H9 (cell line): ENCODE results near the gene MTMR1. TPM values are rescaled to one million over a fixed set of nuclear protein-coding genes. Genes with fewer than 3 reads are reported as not detected.

Source experiments
- DNase-seq: peaks from one replicate; pipeline ENCODE4 v3.0.0-alpha.2; 2017
- H2AFZ ChIP-seq: one replicate; pipeline ENCODE4 v1.6.1; 2013; ENCODE audit warnings: mild to moderate bottlenecking, low read length, control low read depth, moderate library complexity
- H2AK5ac ChIP-seq: 2 replicates; pipeline ENCODE4 v1.6.1; 2013; ENCODE audit warnings: low read length, control low read depth, mixed read lengths; ENCODE audit not compliant: insufficient read length
- H2BK120ac ChIP-seq: one replicate; pipeline ENCODE4 v1.6.1; 2013; ENCODE audit warnings: low read depth, mild to moderate bottlenecking, low read length, control low read depth, inconsistent platforms; ENCODE audit not compliant: poor library complexity, severe bottlenecking
- H2BK12ac ChIP-seq: 2 replicates; pipeline ENCODE4 v1.6.1; 2013; ENCODE audit warnings: low read length, control low read depth, mixed read lengths, low read depth; ENCODE audit not compliant: insufficient read length
- H2BK15ac ChIP-seq: 2 replicates; pipeline ENCODE4 v1.6.1; 2013; ENCODE audit warnings: low read depth, low read length, control low read depth
- H2BK20ac ChIP-seq: one replicate; pipeline ENCODE4 v1.6.1; 2013; ENCODE audit warnings: low read depth, mild to moderate bottlenecking, low read length, control low read depth, inconsistent platforms; ENCODE audit not compliant: poor library complexity, severe bottlenecking
- H2BK5ac ChIP-seq: 2 replicates; pipeline ENCODE4 v1.6.1; 2013; ENCODE audit warnings: low read length, control low read depth, mixed read lengths; ENCODE audit not compliant: insufficient read length
- H3K14ac ChIP-seq: 2 replicates; pipeline ENCODE4 v1.6.1; 2013; ENCODE audit warnings: low read length, control low read depth; ENCODE audit not compliant: insufficient read depth
- H3K18ac ChIP-seq: 2 replicates; pipeline ENCODE4 v1.6.1; 2013; ENCODE audit warnings: low read depth, mild to moderate bottlenecking, mixed read lengths, low read length, control low read depth; ENCODE audit not compliant: insufficient read length
- H3K23ac ChIP-seq: 2 replicates; pipeline ENCODE4 v1.6.1; 2013; ENCODE audit warnings: low read length, control low read depth, mixed read lengths, low read depth; ENCODE audit not compliant: insufficient read length
- H3K23me2 ChIP-seq: 2 replicates; pipeline ENCODE4 v1.6.1; 2013; ENCODE audit warnings: low read depth, mild to moderate bottlenecking, mixed read lengths, low read length, control low read depth; ENCODE audit not compliant: insufficient read length, poor library complexity, severe bottlenecking
- H3K27ac ChIP-seq: 2 replicates; pipeline ENCODE4 v1.5.1; 2013; ENCODE audit warnings: low read length, control low read depth, mixed read lengths, low read depth; ENCODE audit not compliant: insufficient read length
- H3K27me3 ChIP-seq: 2 replicates; pipeline ENCODE4 v1.6.1; 2013; ENCODE audit warnings: low read length, control low read depth, inconsistent platforms; ENCODE audit not compliant: insufficient read depth
- H3K4ac ChIP-seq: 2 replicates; pipeline ENCODE4 v1.6.1; 2013; ENCODE audit warnings: low read depth, mild to moderate bottlenecking, control low read depth, inconsistent platforms, low read length, moderate library complexity
- H3K4me1 ChIP-seq: 2 replicates; pipeline ENCODE4 v1.6.1; 2013; ENCODE audit warnings: low read length, control low read depth, inconsistent platforms; ENCODE audit not compliant: insufficient read depth
- H3K4me2 ChIP-seq: 2 replicates; pipeline ENCODE4 v1.6.1; 2013; ENCODE audit warnings: low read length, control low read depth, mixed read lengths; ENCODE audit not compliant: insufficient read length, insufficient read depth
- H3K56ac ChIP-seq: 2 replicates; pipeline ENCODE4 v1.6.1; 2013; ENCODE audit warnings: low read depth, mild to moderate bottlenecking, mixed read lengths, low read length, control low read depth; ENCODE audit not compliant: insufficient read length
- H3K79me1 ChIP-seq: 2 replicates; pipeline ENCODE4 v1.6.1; 2013; ENCODE audit warnings: low read depth, mild to moderate bottlenecking, moderate library complexity, low read length, control low read depth, inconsistent platforms; ENCODE audit not compliant: insufficient read depth, poor library complexity, severe bottlenecking
- H3K79me2 ChIP-seq: 2 replicates; pipeline ENCODE4 v1.6.1; 2013; ENCODE audit warnings: low read length, control low read depth, inconsistent platforms; ENCODE audit not compliant: insufficient read depth
- H3K9ac ChIP-seq: 2 replicates; pipeline ENCODE4 v1.6.1; 2013; ENCODE audit warnings: low read length, control low read depth, mixed read lengths; ENCODE audit not compliant: insufficient read length; ENCODE audit errors: extremely low read depth
- H3K9me3 ChIP-seq: one replicate; pipeline ENCODE4 v1.6.1; 2013; ENCODE audit warnings: low read depth, low read length, inconsistent platforms; ENCODE audit not compliant: control insufficient read depth
- H3T11ph ChIP-seq: one replicate; pipeline ENCODE4 v1.6.1; 2013; ENCODE audit warnings: mild to moderate bottlenecking, low read length, control low read depth, inconsistent platforms
- H4K20me1 ChIP-seq: one replicate; pipeline ENCODE4 v1.6.1; 2013; ENCODE audit not compliant: control insufficient read depth, insufficient read length, insufficient read depth
- H4K5ac ChIP-seq: 2 replicates; pipeline ENCODE4 v1.6.1; 2013; ENCODE audit warnings: low read depth, mild to moderate bottlenecking, mixed read lengths, low read length, control low read depth; ENCODE audit not compliant: insufficient read length
- H4K8ac ChIP-seq: replicated peaks from 2 replicates; pipeline ENCODE4 v1.6.1; 2013; ENCODE audit warnings: low read length, control low read depth, mixed read lengths, low read depth; ENCODE audit not compliant: insufficient read length
- H4K91ac ChIP-seq: 2 replicates; pipeline ENCODE4 v1.6.1; 2013; ENCODE audit warnings: low read depth, mild to moderate bottlenecking, moderate library complexity, mixed read lengths, low read length, control low read depth; ENCODE audit not compliant: insufficient read length
- H3K27ac Mint-ChIP-seq, 3 experiments: 2 replicates in 2 of 3; 3 replicates in 1 of 3; pipeline ENCODE4 v1.8.0; 2020 to 2021; ENCODE audit warnings: mixed read lengths in 3 of 3, mild to moderate bottlenecking in 1 of 3, moderate library complexity in 1 of 3
- H3K27me3 Mint-ChIP-seq: 2 replicates; pipeline ENCODE4 v1.8.0; 2021; ENCODE audit warnings: low read depth, mild to moderate bottlenecking, moderate library complexity, mixed read lengths
- H3K36me3 Mint-ChIP-seq, 3 experiments: 2 replicates in 2 of 3; 3 replicates in 1 of 3; pipeline ENCODE4 v1.8.0; 2020 to 2021; ENCODE audit warnings: low read depth in 3 of 3, mixed read lengths in 3 of 3; ENCODE audit not compliant: insufficient read depth in 1 of 3
- H3K4me1 Mint-ChIP-seq, 2 experiments: 2 replicates each; pipeline ENCODE4 v1.8.0; 2020; ENCODE audit warnings: mixed read lengths in 2 of 2
- H3K4me3 Mint-ChIP-seq, 2 experiments: 2 replicates in 1 of 2; 3 replicates in 1 of 2; pipeline ENCODE4 v1.8.0; 2020 to 2021; ENCODE audit warnings: mild to moderate bottlenecking in 2 of 2, mixed read lengths in 2 of 2, moderate library complexity in 1 of 2
- H3K9me3 Mint-ChIP-seq, 2 experiments: 2 replicates in 1 of 2; 3 replicates in 1 of 2; pipeline ENCODE4 v1.8.0; 2020; ENCODE audit warnings: mild to moderate bottlenecking in 2 of 2, mixed read lengths in 2 of 2, moderate library complexity in 1 of 2
- CTCF ChIP-seq: fragments of 200-600 bp; sonication (generic); conservative IDR thresholded peaks from 3 replicates; pipeline ENCODE4 v1.8.0; 2021; ENCODE audit warnings: antibody characterized with exemption, mild to moderate bottlenecking
- WGBS: extraction: QIAGEN DNeasy Blood & Tissue Kit; methylation state at CpG from one replicate; pipeline ENCODE4 v1.1.7; 2013; ENCODE audit warnings: missing lambda C conversion rate, low lambda C conversion rate, mixed read lengths; ENCODE audit not compliant: insufficient read length; ENCODE audit errors: extremely low coverage; 5-methylcytosine and 5-hydroxymethylcytosine counted together
- total RNA-seq: library from RNA; stranded (reverse); gene quantifications from 2 replicates; pipeline ENCODE4 v1.2.1, GENCODE V29; 2021

The MTMR1 gene
- total RNA-seq, 1 experiment from 2014 or later: 25.2 TPM

- no peak overlapping the region for H3K18ac ChIP-seq
- H2BK120ac ChIP-seq: no peak overlapping the region
- H3K56ac ChIP-seq: no peak overlapping the region
- no peak overlapping the region for H4K5ac ChIP-seq
- H3K4me3 Mint-ChIP-seq: no peak overlapping the region
- H3K79me1 ChIP-seq: no peaks in the 10 kb centered on the region
- H2BK5ac ChIP-seq: no peak overlapping the region
- H2AFZ ChIP-seq: no peak overlapping the region
- H3K27me3 ChIP-seq: no peaks in the 10 kb centered on the region
- TF ChIP-seq CTCF: no peak
- no peaks in the 10 kb centered on the region for H4K20me1 ChIP-seq
- no peaks in the 10 kb centered on the region; the same call in 1 of the 2 replicates for H3K27me3 Mint-ChIP-seq
- H3K14ac ChIP-seq: no peak overlapping the region
- no peaks in the 10 kb centered on the region for H3K23me2 ChIP-seq
- peaks cover 45 to 75% of the 10 kb centered on the region in 2 experiments for H3K9me3 Mint-ChIP-seq
- H3K4me2 ChIP-seq: no peak overlapping the region
- H3K23ac ChIP-seq: no peak overlapping the region
- peaks cover 17 to 18% of the 10 kb centered on the region in 2 experiments for H3K4me1 Mint-ChIP-seq
- H2BK12ac ChIP-seq: no peak overlapping the region
- H4K8ac ChIP-seq: no peak overlapping the region
- no CpG with 5 or more reads among the region's 10 CpGs for WGBS
- no peaks in the 10 kb centered on the region for H3K79me2 ChIP-seq
- no peaks in the 10 kb centered on the region for H3K9me3 ChIP-seq
- no peak overlapping the region for H4K91ac ChIP-seq
- DNase-seq: no peak
- no peak overlapping the region for H2AK5ac ChIP-seq
- no peaks in the 10 kb centered on the region; the same call in 1 of the 2 replicates for H3K4me1 ChIP-seq
- peaks cover 5 to 24% (median 20%) of the 10 kb centered on the region in 3 experiments for H3K36me3 Mint-ChIP-seq
- H3T11ph ChIP-seq: no peak overlapping the region
- no peak overlapping the region for H3K4ac ChIP-seq
- no peak overlapping the region for H2BK20ac ChIP-seq
- no peak overlapping the region for H2BK15ac ChIP-seq
- H3K27ac Mint-ChIP-seq: no peak overlapping the region
- no peak overlapping the region for H3K9ac ChIP-seq
- no peak overlapping the region for H3K27ac ChIP-seq
Observed at GRCh38 chrX:150781677-150782076, 88.5 kb downstream of the MTMR1 start.
